ENCODE measurements around the gene DIS3L2.

DIS3L2 gene

DNA sequence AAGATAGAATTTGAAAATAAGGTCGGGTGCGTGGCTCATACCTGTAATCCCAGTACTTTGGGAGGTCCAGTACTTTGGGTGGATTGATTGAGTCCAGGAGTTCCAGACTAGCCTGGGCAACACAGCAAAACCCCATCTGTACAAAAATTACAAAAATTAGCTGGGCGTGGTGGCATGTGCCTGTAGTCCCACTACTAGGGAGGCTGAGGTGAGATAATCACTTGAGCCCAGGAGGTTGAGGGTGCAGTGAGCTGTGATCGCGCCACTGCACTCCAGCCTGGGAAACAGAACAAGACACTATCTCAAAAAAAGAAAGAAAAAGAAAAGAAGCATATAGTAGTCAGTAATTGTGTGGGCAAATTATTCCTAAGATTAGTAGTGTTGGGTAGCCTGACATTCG lies 222.8 kb downstream of the DIS3L2 start:
- DNase-seq (ENCODE audit: low read depth) = no peak

DNA sequence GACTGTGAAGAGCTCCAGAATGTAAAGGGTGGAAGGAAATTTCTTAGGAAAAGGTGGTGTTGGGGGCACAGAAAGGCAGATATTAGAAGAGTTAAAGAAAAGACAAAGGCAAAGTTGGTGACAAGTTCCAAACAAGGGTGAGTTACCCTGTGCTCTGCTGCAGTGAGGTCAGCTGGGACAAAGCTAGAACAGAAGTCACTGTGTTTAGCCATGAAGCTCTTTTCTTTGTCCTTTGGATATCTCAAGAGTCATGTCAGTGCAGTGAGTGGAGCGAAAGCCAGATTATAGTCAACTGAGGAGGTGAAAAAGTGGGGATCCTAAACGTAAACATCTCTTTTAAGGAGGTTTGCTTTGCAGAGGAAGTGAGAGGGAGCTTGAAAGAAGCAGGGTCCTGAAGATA lies 229.3 kb downstream of the DIS3L2 start:
- no peak for DNase-seq (ENCODE audit: low read depth)

DNA sequence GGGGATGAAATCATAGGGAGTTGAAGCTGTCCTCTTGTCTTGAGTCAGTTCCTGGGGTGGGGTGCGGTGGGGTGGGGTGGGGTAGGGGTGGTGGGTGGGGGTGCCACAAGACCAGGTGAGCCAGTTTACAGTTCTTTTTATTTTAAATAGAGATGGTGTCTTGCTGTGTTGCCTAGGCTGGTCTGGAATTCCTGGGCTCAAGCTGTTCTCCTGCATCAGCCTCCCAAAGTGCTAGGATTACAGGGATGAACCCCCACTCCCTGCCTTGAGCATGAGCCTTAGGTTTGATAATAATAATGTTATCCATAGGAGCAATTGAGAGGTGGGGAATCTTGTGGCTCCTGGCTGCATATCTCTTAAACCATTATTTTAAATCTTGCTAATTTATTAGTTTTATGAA lies 234.0 kb downstream of the DIS3L2 start:
- DNase-seq (ENCODE audit: low read depth) = no peak

DNA sequence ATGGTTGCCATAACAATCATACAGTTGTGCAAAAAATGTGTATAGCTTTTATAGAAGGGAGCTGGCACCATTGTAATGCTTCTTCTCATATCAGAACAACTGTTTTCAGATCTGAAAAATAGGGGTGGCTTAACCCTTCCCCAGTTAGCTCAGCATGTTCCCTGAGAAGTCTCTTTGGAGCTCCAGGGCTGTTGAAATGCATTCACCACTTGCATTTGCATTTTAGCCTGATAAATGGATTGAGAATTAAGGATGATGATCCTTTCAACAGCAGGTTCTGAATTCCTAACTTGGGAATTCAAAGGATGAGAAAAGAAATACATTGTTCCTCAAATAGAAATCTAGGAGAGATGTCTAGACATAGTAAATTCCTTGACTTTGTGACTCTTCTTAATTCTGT lies 235.3 kb downstream of the DIS3L2 start:
- no peak for DNase-seq (ENCODE audit: low read depth)

DNA sequence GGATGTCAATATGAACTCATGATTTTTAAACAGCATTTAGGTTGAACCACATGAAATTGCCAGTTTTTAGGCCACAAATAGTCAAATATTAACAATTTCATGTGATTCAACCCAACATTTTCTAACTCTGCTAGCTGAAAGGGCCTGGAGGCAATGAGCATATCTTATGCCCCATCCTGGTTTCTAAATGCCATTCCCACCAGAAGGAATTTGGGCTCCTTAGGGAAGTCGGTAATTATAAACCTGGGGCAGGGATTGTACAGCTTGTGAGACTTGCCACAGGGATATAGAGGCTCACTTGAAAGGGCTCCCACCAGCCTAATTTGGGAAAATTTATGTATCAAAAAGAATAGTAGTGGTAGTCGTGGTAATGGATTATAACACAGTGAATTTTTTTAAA lies 238.7 kb downstream of the DIS3L2 start:
- DNase-seq (ENCODE audit: low read depth) = no peak

DNA sequence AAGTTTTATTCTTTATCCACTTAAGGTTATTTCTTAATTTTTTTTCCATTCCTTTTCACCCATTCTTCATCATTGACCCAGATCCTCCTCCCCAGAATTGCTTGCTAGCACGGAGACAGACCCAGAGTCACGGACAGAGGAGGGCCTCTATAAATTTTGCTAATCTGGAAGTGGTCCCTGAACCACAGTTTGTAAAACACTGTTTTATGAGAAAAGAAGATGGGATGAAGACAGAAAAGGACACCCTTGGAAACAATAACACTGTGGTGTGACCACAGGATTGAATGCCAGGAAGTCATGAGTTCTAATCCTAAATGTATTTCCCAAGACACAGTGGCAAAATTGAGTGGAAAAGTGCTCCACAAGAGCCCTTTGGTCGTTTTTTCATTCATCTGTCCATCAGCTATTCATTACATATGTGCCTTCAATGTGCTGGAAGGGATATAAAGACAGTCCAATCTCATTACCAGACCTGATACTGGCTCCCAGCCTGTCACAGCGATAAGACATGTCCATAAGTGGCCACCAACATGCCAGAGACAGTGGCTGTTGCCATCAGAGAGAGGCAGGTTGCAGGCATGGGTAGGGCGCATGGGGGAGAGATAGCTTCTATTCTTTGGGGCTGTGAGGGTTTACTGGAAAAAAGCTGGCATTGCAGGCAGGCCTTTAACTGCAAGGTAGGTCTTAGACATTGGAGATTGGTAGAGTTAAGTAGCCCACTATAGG lies 241.8 kb downstream of the DIS3L2 start:
- peak; percentile 6 for DNase-seq (ENCODE audit: low read depth)

DNA sequence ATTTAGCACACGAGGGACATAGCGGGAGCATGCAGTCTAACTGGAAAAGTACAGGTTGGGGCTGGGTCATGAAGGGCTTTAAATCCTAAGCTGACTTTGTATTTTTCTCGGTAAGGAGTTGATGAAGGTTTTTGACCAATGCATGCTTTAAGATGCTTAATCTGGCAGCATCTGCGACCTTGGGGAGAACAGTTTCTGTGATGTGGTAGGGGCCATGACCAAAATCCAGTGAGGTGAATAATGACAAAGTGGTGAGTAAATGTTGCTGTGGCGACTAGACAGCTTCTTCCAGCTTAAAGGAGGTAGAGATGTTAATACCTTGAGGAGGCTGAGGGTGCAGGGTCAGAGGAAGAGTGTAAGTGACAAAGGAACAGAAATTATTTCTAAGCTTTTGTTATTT lies 242.4 kb downstream of the DIS3L2 start:
- DNase-seq (ENCODE audit: low read depth) = peak; percentile 6

DNA sequence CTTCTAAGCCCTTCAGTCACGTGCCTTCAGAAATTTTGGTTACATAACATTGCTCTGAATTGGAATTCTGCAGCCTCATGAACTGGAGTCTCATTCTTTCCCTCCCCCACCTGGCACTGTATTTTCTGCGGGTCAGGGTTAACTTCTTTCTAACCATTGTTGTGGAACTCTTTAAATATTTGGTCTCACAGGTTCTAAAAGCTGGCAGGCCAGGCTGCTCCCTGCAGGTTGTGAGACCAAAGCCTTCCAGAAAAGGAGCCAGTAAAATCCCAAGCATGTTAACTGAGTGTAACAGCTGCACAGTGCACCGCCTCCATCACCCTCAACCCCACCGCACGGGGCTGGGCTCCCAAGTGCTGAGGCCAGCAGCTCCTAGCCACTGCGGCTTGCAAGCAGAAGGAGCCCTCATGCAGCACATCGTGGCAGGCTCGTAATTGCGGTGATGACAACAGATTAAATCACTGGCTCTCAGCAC lies 243.0 kb downstream of the DIS3L2 start:
- peak; percentile 15 for DNase-seq (ENCODE audit: low read depth)

DNA sequence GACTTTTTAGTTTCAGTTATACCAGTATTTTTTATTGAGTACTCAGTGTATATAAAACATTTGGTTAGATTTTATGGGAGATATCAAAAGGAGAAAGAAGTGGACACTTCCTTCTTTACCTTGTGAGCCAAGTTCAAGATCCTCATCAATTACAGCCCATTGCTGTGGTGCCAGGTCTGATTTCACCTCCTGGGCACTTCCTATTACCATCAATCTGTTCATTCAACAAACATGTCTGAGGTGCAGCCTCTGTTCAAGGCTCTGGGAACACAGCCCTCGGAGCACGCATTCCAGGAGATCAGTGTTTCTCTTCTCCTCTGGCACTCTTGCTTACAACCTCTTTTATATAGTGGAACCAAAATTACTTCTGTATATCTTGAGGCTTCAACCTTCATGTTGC lies 245.7 kb downstream of the DIS3L2 start:
- no peak for DNase-seq (ENCODE audit: low read depth)

DNA sequence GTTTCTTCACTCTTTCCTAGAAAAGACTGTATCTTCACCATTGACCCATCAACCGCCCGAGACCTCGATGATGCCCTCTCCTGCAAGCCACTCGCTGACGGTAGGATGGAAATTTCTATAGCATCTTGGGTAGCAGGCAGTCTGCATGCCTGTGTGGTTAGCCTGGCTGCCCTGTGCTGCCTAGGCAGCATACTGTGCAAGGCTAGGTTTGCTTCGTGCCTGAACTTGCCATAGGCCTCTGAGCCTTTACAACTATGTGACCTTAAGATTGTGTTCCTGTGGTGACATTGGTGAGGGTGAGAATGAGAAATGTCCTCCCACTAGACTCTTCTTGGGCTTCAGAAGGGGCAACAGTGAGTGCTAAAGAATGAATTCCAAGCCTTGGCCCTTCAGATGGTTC lies 248.8 kb downstream of the DIS3L2 start:
- no peak for DNase-seq (ENCODE audit: low read depth)

DNA sequence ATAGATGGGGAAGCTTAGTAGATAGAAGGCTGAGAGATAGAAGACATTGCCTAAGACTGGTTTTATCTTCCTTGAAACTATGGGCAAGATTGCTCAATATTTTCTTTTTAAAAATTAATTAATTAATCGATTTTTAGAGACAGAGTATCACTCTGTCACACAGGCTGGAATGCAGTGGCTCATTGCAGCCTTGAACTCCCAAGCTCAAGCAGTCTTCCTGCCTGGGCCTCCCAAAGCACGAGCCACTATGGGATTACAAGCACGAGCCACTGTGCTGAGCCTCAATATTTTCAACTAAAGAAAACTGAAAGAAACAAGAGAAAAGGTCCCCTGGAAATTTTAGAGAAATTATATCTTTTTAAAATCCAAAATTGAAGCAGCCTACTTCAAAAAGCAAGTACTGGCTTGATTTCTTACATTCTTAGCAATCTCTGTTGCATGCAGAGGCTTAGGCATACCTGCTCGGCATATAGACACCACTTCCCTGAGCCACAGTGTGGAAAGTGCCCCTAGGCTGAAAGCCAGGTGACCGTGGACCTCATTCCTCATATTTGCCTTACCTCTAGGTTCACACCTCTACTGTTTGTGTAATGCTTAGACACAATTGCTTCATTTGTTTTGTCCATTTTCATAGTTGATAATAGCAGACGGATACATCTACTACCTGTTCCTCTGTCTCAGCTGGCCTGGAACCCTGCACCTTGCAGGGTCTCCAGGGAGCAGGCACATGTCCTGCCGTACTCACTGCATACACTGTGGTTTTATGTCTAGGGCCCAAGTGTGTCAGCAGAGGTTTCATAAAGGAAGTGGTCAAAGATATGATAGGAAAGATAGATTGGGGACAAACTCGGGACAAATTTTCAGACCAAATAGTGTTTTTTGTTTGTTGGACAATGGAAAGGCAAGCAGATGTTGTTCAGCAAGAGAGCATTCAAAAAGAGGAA lies 250.5 kb downstream of the DIS3L2 start:
- no peak for DNase-seq (ENCODE audit: low read depth)

DNA sequence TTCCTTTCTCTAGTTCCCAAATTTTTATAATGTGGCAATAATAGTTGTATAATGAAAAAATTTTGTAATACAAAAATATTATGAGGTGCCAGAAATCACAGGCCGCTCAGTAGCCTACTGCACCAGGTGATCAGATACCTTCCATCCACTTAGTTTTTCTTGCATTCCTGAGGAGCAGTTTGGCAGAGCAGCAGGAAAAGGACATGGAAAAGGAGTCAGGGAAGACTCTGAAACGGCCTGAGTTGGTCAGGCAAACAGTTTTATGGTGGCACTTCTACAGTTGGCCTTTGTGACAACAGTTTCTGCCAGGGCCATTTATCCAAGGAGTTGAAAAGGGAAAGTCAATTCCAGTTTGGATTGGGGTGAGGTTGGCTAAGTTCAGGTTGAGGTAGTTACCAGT lies 251.7 kb downstream of the DIS3L2 start:
- DNase-seq (ENCODE audit: low read depth) = no peak

DNA sequence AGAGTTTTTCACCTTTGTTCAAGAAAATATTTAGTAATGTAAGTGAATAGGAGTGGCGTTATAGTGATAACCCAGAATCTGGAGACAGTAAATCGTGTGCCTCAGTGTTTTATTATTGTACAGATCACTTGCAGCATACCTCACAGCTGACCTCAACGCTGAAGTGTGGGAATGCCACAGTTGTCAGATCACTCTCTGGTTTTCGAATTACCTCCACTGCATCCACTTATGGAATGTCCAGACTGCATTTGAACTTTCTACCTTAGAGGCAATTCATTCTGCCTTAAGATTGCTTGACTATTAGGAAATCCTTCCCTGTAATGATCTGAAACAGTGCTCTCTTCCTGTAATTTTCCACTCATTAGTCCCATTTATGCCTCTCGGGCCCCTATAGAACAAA lies 252.5 kb downstream of the DIS3L2 start:
- peak; percentile 85 for DNase-seq (ENCODE audit: low read depth)

DNA sequence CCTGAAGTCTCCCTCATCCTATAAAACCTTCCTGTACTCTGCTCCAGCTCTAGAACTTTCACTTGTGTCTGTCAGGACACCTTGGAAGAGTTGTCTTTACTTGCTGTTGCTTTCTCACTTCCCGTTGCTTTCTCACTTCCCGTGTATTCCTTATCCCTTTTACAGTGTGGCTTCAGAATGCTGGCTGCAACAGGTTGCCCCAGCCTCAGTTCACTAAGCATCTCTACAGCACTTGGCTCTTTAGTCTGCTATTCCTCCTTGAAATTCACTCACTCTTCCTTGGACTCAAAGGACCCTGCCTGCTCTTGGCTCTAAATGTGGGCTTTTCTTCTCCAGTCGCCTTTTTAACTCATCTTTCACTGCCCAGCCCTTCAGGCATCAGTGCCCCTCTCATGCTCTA lies 254.5 kb downstream of the DIS3L2 start:
- no peak for DNase-seq (ENCODE audit: low read depth)

DNA sequence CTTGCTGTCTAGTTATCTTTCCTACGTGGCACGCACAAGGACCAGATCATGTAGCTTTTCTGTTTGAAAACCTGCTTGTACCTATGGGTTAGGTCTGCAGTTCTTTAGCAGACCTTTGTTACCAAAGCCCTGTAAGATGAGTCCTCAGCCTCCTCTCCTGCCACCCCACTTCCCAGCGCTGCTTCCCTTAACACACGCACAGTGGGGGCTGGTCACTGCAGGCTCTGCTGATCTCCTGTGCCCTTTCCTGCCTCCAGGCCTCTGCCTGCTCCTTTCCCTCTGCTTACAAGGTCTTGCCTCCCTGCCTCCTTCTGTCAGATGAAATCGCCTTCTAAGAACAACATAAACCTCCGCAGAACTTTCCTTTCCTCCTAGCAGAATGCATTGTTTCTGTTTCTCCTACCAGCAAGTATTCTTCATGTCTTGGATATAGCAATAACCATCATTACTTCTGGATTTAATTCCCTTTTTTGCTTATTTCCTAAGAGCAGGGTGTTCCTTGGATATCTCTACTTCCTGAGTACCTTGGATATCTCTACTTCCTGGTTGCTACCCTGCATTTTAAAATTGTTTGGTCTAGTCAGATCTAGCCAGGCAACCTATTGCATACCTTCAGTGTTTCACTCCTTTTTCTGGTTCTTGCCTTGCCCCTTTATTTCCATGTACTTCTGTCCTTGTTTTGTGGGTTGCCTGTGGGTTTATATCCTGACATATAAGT lies 257.4 kb downstream of the DIS3L2 start:
- no peak for DNase-seq (ENCODE audit: low read depth)

DNA sequence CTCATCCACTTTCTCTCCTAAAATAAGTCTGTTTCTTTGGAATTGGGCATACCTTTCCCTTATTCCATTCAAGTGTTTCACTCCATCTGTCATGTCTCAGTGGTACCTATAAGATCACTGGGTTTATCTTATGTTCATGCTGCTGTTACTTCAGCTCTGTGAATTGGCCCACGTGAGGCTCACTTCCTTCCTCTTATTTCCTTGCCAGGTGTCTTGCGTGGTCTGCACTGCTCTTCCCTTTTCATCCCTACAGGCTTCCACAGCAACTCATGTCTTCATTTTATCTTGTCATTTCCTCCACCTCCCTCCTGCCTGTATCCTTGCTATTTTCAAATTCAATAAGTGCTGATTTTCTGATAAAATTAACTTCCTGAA lies 258.0 kb downstream of the DIS3L2 start:
- DNase-seq (ENCODE audit: low read depth) = no peak

DNA sequence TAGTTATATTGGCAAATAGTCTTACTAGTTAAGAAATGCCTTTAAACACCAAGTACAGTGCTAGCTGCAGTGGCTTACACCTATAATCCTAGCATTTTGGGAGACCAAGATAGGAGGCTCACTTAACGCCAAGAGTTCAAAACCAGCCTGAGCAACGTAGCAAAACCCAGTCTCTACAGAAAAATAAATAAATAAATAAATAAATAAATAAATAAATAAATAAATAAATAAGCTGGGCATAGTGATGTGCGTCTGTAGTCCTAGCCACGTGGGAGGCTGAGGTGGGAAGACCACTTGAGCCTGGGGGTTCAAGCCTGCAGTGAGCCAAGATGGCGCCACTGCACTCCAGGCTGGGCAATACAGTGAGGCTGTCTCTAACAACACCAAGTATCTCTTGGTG lies 258.4 kb downstream of the DIS3L2 start:
- DNase-seq (ENCODE audit: low read depth) = no peak

DNA sequence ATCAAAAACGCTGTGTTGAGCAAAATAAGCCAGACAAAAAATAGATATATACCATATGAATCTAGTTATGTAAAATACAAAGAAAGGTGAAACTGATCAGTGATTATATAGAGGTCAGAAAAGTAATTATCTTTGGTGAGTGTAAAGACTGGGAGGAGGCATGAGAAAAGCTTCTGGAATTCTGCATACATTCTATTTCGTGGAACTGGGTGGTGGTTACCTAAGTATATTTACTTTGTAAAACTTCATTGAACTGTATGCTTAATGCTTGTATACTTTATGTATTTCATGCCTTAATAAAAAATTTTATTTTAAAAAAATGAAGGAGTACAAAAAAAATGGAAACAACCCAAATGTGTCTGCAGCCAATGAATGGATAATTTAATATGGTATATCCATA lies 263.9 kb downstream of the DIS3L2 start:
- no peak for DNase-seq (ENCODE audit: low read depth)

DNA sequence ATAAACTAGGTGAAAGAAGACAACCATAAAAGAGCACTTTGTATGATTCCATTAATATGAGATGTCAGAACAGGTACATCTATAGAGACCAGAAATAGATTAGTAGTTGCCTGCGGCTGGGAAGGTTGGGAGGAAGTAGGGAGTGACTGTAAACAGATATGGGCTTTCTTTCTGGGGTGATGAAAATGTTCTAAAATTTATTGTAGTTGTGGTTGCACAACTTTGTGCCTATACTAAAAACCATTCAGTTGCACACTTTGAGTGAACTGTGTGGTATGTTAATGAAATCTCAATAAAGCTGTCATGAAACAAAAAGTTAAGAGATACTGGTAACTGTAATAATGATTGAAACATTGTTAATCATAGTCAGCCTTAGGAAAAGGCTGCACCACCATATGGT lies 264.4 kb downstream of the DIS3L2 start:
- no peak for DNase-seq (ENCODE audit: low read depth)

DNA sequence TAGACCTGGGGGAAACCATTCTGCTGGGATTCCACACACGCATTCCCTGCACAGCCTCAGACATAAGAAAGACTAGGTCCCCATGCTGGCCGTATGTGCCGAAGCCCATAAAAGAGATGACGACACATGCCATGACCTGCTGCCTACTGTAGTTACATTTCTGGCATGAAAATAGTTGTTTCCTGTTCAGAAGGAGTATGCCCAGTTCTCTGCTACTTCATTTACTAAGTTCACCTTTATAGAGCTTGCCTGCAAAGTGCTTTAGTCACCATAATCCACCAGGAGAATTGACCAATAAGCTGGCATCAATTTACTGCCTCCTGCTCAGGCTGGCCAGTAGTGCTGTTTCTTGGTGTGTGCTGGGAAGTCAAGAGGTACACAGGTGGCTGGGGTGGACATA lies 266.8 kb downstream of the DIS3L2 start:
- DNase-seq (ENCODE audit: low read depth) = no peak

DNA sequence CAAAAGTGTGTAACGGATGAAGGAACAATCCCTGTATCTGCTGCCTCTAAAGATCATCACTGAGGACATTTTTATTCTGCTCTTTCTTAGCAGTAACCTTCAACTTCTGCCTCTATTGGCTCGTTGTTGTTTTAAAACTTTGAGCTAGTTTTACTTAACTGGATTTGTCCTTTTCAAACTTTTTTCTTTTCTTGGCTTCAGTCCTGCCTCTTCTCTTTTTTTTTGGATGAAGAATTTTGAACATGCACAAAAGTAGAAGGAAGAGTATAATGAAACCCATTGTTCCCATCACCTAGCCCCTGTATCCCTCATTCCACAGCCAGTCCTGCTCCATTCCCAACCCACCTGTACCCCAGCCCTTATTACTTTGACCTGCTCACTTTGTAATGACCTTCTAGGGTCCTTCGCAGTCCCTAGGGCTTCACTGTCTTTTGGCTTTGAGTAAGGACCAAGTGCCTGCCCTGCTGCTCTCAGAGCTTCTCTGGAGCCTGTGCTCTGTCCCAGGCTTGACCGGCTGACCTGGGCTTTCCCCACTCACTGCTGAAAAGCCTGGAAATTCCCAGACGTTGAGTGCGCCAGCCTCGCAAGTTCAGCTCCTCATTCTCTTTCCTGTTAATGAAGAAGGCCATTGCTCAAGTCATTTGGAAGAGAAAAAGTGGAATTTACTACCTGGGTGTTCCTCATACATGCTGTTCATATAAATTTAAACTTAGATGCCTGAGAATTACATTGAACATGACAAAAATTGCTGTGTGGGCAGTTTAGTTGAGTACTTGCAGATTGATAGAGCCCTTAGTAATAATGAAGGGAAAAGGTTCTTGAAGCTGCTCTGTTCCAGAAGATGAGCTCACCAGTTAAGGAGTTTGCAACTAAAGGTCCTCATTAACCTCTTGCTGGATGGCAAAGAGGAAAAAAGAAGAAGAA lies 267.7 kb downstream of the DIS3L2 start:
- DNase-seq (ENCODE audit: low read depth) = peak; percentile 69

DNA sequence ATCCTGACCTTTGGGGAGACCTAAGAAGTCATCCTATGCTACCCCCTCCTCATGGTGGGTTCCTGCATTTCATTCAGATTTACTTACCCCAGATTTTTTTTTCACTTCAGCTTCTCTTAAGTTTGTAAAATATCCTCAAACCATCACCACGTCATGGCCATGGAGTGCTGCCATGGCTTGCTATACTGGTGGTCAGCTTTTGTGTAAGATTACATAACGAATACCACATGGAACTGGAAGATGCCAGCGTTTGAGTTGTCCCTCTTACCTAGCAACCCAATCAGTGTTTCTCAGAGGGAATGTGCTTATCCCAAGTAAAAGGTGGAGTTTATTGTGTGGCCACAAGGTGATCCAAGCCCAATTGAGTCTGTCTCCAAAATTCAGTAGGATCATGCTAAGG lies 268.4 kb downstream of the DIS3L2 start:
- no peak for DNase-seq (ENCODE audit: low read depth)
